Calu3 (cell line): ENCODE data around the gene TEC. TPM values are rescaled to one million over a fixed set of nuclear protein-coding genes. Genes with fewer than 3 reads are reported as not detected.
"Not testable (repeated sequence)": the region's sequence is repeated elsewhere in the genome, so short reads cannot be mapped to it uniquely, and the experiment has no call there.

ENCODE experiments used
- BruUV-seq: library from RNA; stranded (reverse); fragments of 400-500 nt; replicated peaks from 2 replicates; lab custom pipeline; 2021; lab: Mats Ljungman, UMichigan
- CTCF ChIA-PET: fragments of 300-600 bp; sonication (Branson Sonifier 250); formaldehyde crosslinking; loops from one replicate; lab custom pipeline; 2022; ENCODE audit warnings: antibody characterized with exemption; lab: Charles Lee
- DNase-seq: peaks from one replicate; pipeline ENCODE4 v3.0.0; 2022
- H3K27ac Mint-ChIP-seq: one replicate; pipeline ENCODE4 v1.8.0; 2022; ENCODE audit warnings: mixed read lengths; ENCODE audit not compliant: unreplicated experiment
- H3K27me3 Mint-ChIP-seq: one replicate; pipeline ENCODE4 v1.8.0; 2022; ENCODE audit warnings: mixed read lengths; ENCODE audit not compliant: unreplicated experiment
- H3K36me3 Mint-ChIP-seq: one replicate; pipeline ENCODE4 v1.8.0; 2022; ENCODE audit warnings: mild to moderate bottlenecking, moderate library complexity, mixed read lengths; ENCODE audit not compliant: insufficient read depth, unreplicated experiment
- H3K4me1 Mint-ChIP-seq: one replicate; pipeline ENCODE4 v1.8.0; 2022; ENCODE audit warnings: mild to moderate bottlenecking, low read depth, mixed read lengths; ENCODE audit not compliant: unreplicated experiment
- H3K4me3 Mint-ChIP-seq: one replicate; pipeline ENCODE4 v1.8.0; 2022; ENCODE audit warnings: mild to moderate bottlenecking, low read depth, moderate library complexity, mixed read lengths; ENCODE audit not compliant: unreplicated experiment
- H3K9me3 Mint-ChIP-seq: one replicate; pipeline ENCODE4 v1.8.0; 2022; ENCODE audit warnings: low read depth, mixed read lengths; ENCODE audit not compliant: unreplicated experiment
- intact Hi-C: fragments of 100-400 bp; cut with micrococcal nuclease; formaldehyde crosslinking; loops from one replicate; pipeline ENCODE4 v1.10.0; 2022; ENCODE audit not compliant: unreplicated experiment
- total RNA-seq: library from RNA; stranded (reverse); gene quantifications from 2 replicates; pipeline ENCODE4 v1.2.3, GENCODE V29; 2022
- TF ChIP-seq, protein P1 (sequence below): fragments of 200-600 bp; IDR thresholded peaks from one replicate; pipeline ENCODE4 v1.8.0; 2022; ENCODE audit warnings: antibody characterized with exemption; ENCODE audit not compliant: unreplicated experiment

The TEC gene
- total RNA-seq, 1 experiment from 2014 or later: 3.2 TPM

DNA sequence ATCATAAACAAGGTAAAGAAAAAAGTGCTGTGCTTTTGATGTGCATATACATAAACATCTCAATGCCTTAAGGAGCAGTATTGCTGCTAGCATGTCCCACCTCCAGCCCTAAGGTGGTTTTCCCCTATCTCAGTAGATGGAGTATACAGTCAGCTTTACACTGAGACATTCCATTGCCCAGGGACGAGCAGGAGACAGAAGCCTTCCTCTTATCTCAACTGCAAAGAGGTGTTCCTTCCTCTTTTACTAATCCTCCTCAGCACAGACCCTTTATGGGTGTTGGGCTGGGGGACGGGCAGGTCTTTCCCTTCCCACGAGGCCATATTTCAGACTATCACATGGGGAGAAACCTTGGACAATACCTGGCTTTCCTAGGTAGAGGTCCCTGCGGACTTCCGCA is 16.0 kb upstream of the TEC start:
- H3K4me1 Mint-ChIP-seq, H3K4me3 Mint-ChIP-seq, BruUV-seq, DNase-seq, H3K27ac Mint-ChIP-seq, H3K36me3 Mint-ChIP-seq, intact Hi-C loops, CTCF ChIA-PET: not testable (repeated sequence)
- Mint-ChIP-seq H3K9me3 (peaks cover 11% of the 10 kb centered on the region), H3K27me3 (peaks cover 13% of the 10 kb centered on the region)

- H3K27me3 Mint-ChIP-seq: peaks cover 2% of the 10 kb centered on the region
- no peaks in the 10 kb centered on the region for H3K9me3 Mint-ChIP-seq
- TF ChIP-seq, protein P1, sequence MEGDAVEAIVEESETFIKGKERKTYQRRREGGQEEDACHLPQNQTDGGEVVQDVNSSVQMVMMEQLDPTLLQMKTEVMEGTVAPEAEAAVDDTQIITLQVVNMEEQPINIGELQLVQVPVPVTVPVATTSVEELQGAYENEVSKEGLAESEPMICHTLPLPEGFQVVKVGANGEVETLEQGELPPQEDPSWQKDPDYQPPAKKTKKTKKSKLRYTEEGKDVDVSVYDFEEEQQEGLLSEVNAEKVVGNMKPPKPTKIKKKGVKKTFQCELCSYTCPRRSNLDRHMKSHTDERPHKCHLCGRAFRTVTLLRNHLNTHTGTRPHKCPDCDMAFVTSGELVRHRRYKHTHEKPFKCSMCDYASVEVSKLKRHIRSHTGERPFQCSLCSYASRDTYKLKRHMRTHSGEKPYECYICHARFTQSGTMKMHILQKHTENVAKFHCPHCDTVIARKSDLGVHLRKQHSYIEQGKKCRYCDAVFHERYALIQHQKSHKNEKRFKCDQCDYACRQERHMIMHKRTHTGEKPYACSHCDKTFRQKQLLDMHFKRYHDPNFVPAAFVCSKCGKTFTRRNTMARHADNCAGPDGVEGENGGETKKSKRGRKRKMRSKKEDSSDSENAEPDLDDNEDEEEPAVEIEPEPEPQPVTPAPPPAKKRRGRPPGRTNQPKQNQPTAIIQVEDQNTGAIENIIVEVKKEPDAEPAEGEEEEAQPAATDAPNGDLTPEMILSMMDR: no peak
- H3K4me3 Mint-ChIP-seq: no peak overlapping the region
- H3K4me1 Mint-ChIP-seq: peaks cover 8% of the 10 kb centered on the region
- CTCF ChIA-PET: interaction anchor here (1.2 to 2.2 kb wide), 2 partner anchors 148 to 349 kb away, joined by 3 to 9 read pairs; no protein-coding TSS in a partner anchor
- no TSS peak for BruUV-seq
- H3K36me3 Mint-ChIP-seq: peaks cover 5% of the 10 kb centered on the region
- H3K27ac Mint-ChIP-seq: no peak overlapping the region
- intact Hi-C loops: loop anchor here (10.0 kb wide), 2 partner anchors 101 to 151 kb away; no protein-coding TSS in a partner anchor
- no peak for DNase-seq
Observed at GRCh38 chr4:48275686-48276085, 6.0 kb upstream of the TEC start.

- CTCF ChIA-PET: interaction anchor here (0.5 to 2.2 kb wide), 3 partner anchors 93 to 348 kb away, joined by 3 to 9 read pairs (median 5); no protein-coding TSS in a partner anchor
- Mint-ChIP-seq H3K4me3 (no peak overlapping the region), H3K4me1 (peaks cover 8% of the 10 kb centered on the region), H3K27me3 (no peaks in the 10 kb centered on the region), H3K27ac (no peak overlapping the region), H3K9me3 (no peaks in the 10 kb centered on the region), H3K36me3 (peaks cover 5% of the 10 kb centered on the region)
- peak; percentile 5 for DNase-seq
- no TSS peak for BruUV-seq
- TF ChIP-seq, protein P1: peak; percentile 34
- intact Hi-C loops: loop anchor here (10.0 kb wide), 2 partner anchors 100 to 150 kb away; no protein-coding TSS in a partner anchor
Observed at GRCh38 chr4:48275247-48275646, 5.6 kb upstream of the TEC start.

DNA sequence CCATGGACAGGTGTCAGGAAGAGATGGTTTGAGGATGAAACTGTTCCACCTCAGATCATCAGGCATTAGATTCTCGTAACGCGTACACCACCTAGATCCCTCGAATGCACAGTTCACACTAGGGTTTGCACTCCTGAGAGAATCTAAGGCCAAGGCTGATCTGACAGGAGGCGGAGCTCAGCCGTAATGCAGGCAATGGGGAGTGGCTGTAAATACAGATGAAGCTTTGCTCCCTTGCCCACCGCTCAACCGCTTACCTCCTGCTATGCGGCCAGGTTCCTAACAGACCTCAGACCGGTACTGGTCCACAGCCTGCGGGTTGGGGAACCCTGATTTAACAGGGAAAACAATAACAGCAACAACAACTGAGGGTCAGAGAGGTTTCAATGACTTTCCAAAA is 2.0 kb upstream of the TEC start:
- no peak for DNase-seq
- intact Hi-C loops: loop anchor here (10.0 kb wide), 2 partner anchors 97 to 147 kb away; no protein-coding TSS in a partner anchor
- no TSS peak for BruUV-seq
- Mint-ChIP-seq H3K4me1 (peaks cover 15% of the 10 kb centered on the region), H3K27ac (no peak overlapping the region), H3K9me3 (no peaks in the 10 kb centered on the region), H3K27me3 (no peaks in the 10 kb centered on the region), H3K4me3 (no peak overlapping the region), H3K36me3 (peaks cover 12% of the 10 kb centered on the region)
- CTCF ChIA-PET: no interaction called here
- TF ChIP-seq, protein P1: no peak

- Mint-ChIP-seq H3K9me3 (peaks cover 2% of the 10 kb centered on the region), H3K36me3 (peaks cover 12% of the 10 kb centered on the region), H3K27ac (no peak overlapping the region), H3K4me3 (no peak overlapping the region), H3K27me3 (no peaks in the 10 kb centered on the region), H3K4me1 (peaks cover 15% of the 10 kb centered on the region)
- no TSS peak for BruUV-seq
- CTCF ChIA-PET: no interaction called here
- intact Hi-C loops: loop anchor here (10.0 kb wide), 2 partner anchors 96 to 146 kb away; no protein-coding TSS in a partner anchor
- TF ChIP-seq, protein P1: no peak
- DNase-seq: no peak
Observed at GRCh38 chr4:48270951-48271473, 1.4 kb upstream of the TEC start.
